Hindlimb muscle (tissue), 1 donor: ENCODE data around the gene ANKRD53. TPM values are rescaled to one million over a fixed set of nuclear protein-coding genes. Genes with fewer than 3 reads are reported as not detected.
"Not testable (repeated sequence)": the region's sequence is repeated elsewhere in the genome, so short reads cannot be mapped to it uniquely, and the experiment has no call there.

ENCODE experiments used
- DNase-seq: peaks from one replicate; pipeline ENCODE4 v3.0.0-alpha.2; 2013
- polyA plus RNA-seq: library from polyadenylated mRNA; unstranded; fragments of 120-200 nt; gene quantifications from one replicate; pipeline ENCODE4 v1.2.1, GENCODE V29; 2013; ENCODE audit not compliant: insufficient read length

The ANKRD53 gene
- polyA plus RNA-seq, 1 donor, result 1.5 TPM

DNA sequence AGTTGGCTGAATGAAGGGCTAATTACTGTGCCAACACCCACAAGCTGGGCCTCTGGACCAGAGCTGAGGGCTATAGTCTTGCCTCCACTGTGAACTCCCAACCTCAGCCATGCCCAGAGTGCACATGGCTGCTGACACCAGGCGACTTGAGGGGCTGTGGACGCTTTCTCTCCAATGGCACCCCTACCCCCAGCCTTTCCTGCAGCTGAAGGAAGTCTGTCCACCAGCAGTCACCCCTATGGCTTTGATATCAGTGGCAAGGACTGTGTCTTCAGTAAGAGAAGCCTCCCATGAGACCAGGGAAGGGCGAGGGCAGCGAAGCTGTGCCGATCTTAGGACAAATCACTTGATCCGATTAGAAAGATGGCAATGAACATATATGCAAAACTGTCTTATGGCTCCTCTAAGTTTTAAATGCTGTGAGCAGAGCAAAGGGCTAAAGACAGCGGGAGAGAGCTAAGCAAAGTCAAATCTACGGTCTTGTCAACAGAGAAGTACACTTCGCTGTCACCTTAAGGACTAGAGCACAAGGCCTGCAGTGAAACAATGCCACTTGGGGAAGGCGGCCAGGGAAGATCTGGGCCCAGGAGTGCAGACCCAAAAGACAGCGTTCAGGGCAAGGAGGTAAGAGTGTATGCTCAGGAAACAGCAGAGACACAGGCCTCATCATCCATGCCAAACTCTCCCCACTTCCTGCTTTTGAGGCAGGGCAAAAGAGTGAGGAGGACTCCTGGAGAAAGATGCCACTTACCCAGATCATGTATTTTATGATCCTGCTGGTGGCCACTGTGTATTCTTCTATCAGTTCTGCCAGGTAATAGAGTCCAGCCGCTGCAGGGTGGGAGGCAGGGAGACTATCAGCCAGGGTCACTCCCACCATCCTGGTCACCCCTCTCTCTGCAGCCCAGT lies 14.8 kb downstream of the ANKRD53 start:
- no peak for DNase-seq

DNA sequence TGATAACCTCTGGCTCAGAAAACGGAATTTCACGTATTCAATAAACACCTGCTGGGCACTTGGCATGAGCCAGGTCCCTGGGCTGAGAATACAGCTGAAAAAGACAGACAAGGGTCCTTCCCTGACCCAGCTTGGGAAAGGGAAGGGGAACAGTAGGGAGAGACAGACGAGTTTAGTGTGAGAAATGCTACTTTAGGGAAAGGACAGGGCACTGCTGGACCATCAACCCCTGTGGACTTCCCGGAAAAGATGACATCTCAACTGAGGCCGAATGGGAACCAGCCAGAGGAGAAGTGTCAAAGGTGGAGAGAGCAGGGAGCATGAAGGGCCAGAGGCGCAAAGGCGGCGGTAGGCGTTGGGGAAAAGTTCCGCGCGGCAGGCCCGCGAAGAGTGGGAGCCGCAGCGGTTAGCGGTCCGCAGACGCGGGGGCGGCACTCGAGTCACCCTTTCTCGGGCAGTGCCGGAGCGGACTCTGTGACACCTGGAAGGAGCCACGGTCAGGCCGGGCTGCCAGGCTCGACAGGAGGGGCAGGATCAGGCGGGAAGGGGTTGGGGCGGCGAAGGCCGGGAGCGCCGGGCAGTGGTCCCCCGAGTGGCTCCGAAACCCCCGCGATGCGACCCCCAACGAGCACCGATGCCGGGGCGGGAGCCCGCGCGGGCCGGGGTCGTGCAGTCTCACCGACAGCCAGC lies 15.7 kb downstream of the ANKRD53 start:
- no peak for DNase-seq

DNA sequence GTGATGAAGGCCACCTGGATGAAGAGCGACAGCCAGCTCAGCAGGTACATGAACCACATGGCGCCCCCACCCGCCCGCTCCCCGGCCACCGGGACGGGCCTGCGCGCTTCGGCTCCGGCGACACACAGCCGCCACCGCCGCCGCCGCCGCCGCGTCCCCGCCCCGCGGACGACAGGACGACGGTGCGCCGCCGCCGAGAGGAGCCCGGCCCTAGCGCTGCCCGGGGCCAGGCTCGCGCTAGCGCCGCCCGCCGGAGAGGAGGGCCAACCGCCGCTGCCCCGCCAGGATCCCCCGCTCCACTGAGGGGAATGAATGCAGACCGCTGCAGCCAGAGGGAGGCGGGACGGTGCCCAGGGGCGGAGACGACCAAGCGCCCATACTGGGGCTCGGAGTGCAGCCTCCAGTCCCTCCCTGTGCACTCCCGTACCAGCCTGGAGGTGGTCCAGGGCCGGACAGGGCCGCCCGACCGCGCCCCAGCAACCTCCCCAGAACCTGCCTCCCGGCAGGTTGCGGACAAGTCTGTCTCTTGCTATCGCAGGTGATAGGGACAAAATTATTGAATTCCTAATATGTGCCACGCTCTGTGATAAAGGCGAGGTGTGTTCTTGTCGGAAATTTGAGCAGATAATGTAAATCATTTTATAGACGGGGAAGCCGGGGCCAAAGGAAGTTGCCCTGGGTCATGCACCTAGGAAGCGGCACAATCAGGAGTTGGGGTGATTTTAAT lies 16.4 kb downstream of the ANKRD53 start, which contains the start of gene TEX261:
TSS of gene TEX261 (minus strand) at position 175 of the 727 bp plus-strand sequence. CDS start at position 59, 116 bp downstream.
- DNase-seq, result peak; percentile 86

DNA sequence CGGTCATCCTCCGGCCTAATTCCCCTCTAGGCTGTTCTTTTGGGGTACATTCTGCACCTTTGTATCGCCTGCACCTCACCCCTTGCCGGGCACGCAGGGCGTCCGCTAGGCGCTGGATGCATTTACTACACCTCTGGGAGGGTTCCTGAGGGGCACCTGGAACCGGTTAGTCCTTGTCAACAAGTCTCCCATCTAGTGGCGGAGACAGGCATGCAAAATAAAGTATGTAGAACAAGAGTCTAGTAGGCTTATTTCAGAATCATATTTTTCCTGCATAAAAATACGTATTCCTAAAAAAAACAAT lies 16.9 kb downstream of the ANKRD53 start:
- DNase-seq, result no peak

DNA sequence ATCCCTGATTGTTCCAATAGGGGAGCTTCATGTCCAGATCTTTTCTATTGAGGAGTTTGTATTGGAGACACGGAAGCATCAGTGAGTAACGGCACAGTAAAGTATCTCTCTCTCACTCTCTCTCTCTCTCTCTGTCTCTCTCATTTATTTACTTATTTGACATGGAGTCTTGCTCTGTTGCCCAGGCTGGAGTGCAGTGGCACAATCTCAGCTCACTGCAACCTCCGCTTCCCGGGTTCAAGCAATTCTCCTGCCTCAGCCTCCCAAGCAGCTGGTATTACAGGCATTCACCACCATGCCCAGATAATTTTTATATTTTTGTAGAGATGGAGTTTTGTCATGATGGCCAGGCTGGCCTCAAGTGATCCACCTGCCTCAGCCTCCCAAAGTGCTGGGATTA lies 20.5 kb downstream of the ANKRD53 start:
- not testable (repeated sequence) for DNase-seq

DNA sequence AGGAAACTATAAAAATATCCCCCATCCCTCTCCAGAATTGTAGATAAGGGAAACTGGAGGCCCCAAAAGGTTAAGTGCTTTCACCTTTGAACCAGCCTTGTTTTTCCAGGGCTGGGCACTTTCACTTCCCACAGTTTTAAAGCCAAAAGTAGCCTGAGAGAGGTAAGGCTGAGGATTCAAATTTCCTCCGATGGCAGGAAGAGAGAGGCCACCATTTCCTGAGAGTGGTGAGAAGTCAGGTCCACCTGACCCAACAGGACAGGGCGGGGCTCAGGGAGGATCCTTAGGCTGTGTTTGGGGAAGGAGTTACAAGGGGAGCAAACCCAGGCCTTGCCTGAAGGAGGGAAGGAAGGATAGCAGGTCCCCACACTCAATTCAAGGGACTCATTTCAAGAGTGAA lies 20.9 kb downstream of the ANKRD53 start:
- DNase-seq, result no peak

DNA sequence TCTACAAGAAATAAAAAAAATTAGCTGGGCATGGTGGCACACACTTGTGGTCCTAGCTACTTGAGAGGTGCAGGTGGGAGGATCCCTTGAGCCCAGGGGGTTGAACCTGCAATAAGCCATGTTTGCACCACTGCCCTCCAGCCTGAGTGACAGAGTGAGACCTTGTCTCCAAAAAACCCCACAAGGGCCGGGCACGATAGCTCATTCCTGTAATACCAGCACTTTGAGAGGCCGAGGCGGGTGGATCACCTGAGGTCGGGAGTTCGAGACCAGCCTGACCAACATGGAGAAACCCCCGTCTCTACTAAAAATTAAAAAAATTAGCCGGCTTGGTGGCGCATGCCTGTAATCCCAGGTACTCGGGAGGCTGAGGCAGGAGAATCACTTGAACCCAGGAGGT lies 21.5 kb downstream of the ANKRD53 start:
- DNase-seq, result not testable (repeated sequence)

DNA sequence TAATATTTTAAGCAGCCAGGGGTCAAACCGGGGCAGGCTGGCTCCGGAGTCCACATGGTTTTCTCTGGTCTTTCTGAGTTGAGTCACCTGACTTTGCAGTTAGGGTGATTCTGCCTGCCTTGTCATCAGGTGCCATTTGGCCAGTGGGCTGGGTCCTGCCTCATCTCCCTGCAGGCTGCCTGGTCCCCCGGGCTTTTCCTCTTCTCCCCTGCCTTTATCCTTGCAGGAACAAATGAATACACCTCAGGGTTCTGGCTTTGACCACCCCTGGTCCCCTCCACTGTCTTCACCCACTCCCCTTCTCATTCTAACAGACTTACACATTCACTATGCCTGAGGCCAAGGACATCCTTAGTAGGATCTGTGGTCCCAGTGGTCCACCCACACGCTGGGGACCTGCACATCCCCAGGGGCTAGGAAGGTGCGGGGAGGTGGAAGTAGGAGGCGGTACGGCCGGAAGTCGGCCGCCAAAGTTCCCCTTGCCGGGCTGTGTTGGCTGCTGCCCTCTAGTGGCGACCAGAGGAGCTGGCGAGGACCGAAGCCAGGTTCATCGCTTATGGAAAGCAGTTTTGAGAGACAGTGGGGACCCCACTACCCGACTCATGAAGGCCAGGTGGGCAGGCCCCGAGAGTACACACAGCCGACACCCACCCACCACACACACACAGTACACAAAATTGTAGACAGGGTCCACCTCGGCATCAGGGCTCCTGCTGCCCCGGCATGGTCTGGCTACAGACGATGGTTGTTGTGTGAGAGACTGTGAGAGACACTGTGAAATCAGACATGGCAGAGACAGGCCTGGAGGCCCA lies 22.6 kb downstream of the ANKRD53 start:
- peak; percentile 32 for DNase-seq

DNA sequence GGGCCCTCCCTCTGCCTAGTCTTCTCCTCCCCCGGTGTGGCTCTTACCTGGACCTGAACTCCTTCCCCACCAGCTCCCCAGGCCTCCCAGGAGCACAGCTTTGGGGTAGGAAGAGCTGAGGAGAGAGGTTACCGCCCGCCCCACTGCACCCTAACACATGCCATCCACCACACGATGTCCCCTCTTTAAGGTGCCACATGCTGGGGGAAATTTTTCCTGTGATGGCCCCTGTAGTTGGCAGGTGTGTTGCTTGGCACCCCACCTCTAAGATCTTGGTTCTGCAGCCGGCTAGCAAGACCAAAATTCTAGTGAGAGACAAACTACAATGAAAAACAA lies 23.1 kb downstream of the ANKRD53 start:
- no peak for DNase-seq

DNA sequence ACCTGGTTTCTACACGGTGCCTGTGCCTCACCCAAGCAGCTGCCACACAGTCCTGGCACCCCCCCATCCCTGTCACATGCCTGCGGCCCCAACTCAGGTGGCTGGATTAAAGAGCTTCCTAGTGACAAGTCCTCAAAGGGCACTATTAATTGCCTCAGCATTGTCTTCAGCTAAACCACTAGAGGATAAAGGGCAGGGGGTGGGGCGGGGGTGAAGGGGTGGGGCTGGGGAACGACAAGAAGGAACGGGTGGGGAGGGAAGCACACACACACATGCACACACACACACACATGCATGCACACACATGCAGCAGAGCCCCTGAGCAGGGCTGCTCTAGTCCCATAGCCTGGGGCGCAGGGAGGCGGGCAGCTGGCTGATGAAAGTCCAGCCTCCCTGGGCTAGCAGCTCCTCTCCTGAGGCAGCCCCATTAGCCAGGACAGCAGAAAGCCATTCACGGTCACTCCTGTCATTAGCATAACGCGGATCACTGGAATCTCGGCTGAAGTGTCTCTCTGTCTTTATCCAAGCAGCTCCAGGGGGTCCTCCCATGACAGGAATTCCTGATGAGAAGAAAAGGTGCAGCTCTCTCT lies 23.6 kb downstream of the ANKRD53 start:
- DNase-seq, result no peak

DNA sequence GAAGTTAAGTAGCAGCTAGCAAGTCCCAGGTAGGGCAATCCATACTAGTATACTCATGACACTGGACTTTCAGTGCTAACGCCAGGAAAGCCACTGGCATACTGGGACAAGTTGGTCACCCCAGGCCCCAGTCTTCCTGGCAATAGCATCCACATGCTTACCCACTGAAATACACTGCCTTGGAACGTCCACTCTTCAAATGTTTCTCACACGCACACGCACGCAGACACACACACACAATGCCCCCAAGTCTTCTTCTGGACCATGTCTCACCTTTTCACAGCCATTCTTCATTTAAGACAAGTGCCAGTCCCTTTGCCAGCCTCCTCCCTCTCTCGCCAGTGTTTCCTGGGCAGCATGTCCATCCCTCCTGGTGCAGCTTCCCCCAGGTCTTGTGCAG lies 25.0 kb downstream of the ANKRD53 start:
- no peak for DNase-seq

DNA sequence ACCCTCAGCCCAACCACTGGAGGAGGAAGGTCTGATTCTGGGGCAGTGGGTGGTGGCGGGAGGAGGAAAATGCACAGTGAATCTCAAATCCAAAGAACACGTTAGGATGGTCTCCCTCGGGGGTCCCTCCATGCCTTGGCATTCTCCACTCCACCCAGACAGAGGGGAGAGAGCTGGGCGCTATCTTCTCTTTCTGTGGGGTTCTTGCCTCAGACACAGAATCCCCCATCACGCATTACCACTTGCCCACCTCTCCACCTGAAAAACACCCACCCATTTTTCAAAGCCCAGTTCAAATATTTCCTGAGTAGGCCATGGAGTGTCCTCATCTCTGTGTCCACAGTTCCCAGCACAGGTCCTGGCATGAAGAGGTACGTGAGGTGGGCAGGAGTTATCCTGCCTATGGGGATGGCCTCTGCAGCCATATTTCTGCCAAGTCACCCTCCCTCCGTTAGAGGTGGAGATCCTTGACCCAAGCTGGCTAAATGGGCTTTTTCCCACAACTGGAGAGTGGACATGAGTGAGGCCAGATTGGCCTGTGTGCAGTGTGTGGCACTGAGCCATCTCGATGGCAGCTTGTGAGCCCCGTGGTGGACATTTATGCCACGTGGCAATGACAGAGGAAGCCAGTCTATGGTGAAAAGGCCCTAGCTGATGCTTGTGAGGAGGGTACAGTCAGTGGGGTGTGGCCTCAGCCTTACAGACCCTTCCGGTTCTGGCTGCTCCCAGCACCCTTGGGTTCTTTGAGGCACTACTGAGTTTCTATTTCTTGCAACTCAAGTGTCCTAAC lies 25.7 kb downstream of the ANKRD53 start:
- no peak for DNase-seq

DNA sequence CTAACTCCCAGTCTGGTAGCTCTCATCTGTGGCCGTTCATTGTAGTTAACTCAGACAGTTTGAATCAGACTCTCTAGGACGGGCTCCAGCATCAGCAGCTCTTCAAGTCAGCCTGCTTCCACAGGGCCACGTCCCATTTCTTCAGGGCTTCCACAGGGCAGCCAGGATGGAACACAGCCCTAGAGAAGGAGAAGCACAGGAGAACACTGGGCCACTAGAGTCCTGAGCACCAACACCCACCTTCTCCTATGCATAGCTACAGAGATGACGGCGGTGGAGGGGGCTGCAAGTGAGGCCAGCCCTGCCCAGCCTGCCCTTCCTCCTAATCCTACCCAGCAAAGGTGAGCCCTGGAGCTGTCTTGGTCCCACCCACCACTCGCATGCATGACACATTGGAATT lies 26.4 kb downstream of the ANKRD53 start:
- no peak for DNase-seq

DNA sequence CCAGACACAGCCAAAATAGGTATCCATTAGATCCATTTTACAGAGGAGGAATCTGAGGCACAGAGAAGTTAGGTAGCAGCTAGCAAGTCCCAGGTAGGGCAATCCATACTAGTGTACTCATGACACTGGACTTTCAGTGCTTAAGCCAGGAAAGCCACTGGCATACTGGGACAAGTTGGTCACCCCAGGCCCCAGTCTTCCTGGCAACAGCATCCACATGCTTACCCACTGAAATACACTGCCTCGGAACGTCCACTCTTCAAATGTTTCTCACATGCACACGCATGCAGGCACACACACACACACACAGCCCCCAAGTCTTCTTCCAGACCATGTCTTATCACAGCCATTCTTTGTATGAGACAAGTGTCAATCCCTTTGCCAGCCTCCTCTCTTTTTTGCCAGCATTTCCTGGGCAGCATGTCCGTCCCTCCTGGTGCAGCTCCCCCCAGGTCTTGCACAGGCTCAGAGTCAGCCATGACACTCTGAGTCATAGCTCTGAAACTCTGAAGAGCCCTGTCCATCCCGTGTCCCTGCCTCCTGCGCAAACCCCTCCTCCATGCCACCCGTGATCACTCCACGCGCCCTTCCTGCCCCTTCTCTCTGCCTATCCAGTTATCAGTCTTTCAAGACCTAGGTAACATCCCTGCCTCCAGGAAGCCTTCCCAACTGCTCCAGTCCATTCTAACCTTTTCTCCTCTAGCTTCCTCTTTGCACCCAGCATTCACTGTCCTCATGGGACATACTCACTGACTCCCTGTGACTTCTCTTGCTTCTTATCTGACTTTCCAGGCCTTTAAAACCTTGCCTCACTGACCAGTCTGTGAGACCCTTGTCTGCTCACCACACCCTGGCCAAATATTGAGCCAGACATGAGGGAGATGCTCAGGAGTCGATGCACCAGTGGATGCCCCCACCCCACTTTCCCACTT lies 27.1 kb downstream of the ANKRD53 start:
- no peak for DNase-seq

DNA sequence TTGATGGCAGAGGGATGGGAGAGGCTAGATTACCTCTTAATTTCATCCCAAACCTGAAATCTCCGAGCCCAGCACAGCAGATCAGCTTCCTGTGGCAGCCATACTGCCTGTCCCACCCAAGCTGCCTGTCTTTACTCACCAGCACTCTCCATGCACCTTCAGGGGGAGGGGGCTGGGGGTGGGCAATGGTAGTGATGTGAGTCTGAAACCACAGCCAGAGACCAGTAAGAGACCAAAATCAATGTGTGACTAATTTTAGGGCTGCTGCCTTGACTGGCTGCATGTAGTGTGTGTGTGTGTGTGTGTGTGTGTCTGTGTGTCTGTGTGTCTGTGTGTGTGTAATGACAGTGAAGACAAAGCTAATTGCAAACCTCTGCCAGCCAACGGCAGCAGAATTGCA lies 27.9 kb downstream of the ANKRD53 start:
- no peak for DNase-seq

DNA sequence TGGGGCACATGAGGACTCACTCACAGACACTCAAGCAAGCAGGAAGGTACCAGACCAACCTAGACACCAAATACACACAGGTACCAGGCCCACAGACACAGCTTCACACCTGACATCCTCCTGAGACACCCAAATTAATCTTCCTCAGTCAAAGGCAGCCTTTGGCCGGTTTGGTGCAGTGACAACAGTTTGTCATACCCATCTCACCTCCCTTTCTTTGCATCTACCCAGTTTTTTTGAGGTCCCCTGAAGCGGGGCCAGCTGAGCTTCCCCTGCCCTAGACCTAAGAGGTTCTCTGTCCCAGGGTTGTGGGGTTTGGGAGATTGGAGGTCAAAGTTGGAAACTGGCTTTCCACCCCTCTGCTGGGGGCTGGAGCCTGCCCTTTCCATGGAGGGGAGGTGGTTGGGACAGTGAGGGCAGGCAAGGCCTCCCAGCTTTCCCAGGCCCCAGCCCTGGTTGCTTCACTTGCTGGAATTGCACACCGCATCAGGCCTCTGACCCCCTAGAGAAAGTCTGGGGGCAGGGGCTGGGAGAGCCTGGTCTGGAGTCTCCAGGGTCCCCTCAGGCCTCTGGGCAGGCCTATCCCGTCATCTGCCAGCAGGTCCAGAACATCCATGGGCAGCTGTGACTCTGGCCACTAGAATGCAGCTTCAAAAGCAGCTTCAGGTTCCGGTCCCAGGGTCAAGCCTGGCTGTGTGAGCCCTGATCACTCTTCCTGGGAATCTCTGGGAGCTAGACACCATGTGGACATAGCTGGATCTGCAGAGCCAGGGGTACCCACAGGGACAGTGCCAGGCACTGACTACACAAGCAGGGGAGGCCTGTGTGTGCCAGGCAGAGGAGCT lies 28.7 kb downstream of the ANKRD53 start:
- no peak for DNase-seq

DNA sequence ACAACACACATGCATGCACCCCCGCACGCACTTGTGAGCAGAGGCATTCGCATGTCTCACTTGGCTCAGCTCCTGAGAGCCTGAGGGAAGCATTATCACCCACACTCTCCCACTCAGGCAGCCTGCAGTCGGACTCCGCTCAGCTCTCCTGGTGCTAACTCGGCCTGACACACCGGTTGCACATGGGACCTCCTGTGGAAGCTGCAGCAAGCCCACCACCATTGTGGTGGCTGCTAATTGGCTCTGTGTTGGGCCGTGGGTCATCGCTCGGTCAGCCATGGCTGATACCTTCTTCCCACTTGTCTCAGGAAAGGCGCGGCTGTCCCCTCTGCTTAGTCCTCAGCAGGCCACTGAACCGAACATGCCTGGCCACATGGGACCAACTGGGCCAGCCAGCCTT lies 29.9 kb downstream of the ANKRD53 start:
- DNase-seq, result no peak

DNA sequence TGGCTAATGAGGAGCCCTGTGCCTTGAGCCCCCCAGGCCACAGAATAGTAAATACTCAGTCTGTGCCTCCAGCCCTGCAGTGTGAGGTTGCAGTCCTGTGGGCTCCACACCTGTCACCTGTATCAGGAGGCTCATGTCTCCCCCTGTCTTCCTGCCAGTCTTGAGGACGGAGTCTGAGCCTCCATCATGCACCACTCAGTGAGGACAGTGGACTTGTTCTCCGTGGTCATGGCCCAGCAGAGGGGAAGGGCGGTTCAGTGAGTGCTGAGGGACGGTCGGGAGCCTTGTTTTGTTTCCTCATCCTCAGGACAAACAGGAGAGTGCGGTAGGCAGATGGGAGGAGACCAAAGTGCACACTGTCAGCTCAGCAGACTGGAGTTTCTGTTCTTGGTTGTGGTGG lies 33.4 kb downstream of the ANKRD53 start:
- not testable (repeated sequence) for DNase-seq

DNA sequence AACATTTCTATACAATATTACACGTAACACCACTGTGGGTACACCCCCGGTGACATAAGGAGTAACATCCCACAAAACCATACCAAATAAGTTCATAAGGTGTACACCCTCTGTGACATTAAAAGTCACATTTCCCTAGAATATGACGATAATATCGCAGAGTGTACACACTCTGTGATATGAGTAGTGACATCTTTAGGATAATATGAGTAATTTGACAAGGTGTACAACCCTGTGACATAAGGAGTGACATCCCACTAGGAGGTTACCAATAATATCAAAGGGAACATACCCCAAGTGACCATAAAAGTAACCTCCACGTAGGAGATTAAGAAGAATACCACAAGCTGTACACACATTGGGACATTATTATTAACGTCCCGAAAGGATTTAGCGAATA lies 40.2 kb downstream of the ANKRD53 start:
- DNase-seq, result no peak
